MM.1S (cell line): ENCODE results near the gene TNF.
"Not testable (repeated sequence)": the region's sequence is repeated elsewhere in the genome, so short reads cannot be mapped to it uniquely, and the experiment has no call there.

ENCODE experiments used
- DNase-seq: peaks from one replicate; pipeline ENCODE4 v3.0.0-alpha.2; 2015
- H2AFZ ChIP-seq: fragments of 300-600 bp; sonication (generic); 2 replicates; pipeline ENCODE4 v1.6.0; 2016; ENCODE audit warnings: antibody characterized with exemption, low read length
- H3F3A ChIP-seq: fragments of 300-600 bp; sonication (generic); 2 replicates; pipeline ENCODE4 v1.6.1; 2016; ENCODE audit warnings: mild to moderate bottlenecking, antibody characterized with exemption, low read length, moderate library complexity, mixed read lengths; ENCODE audit not compliant: insufficient read depth
- H3K27ac ChIP-seq: fragments of 300-600 bp; sonication (generic); 2 replicates; pipeline ENCODE4 v1.5.1; 2016; ENCODE audit warnings: mild to moderate bottlenecking, low read length
- H3K27me3 ChIP-seq: fragments of 300-600 bp; sonication (generic); replicated peaks from 2 replicates; pipeline ENCODE4 v1.6.0; 2016; ENCODE audit warnings: low read length; ENCODE audit not compliant: insufficient read depth
- H3K36me3 ChIP-seq: fragments of 300-600 bp; sonication (generic); replicated peaks from 2 replicates; pipeline ENCODE4 v1.6.1; 2016; ENCODE audit warnings: mild to moderate bottlenecking, low read length, mixed read lengths; ENCODE audit not compliant: insufficient read depth
- H3K4me1 ChIP-seq: fragments of 300-600 bp; sonication (generic); 2 replicates; pipeline ENCODE4 v1.6.1; 2016; ENCODE audit warnings: low read length, mixed read lengths
- H3K4me2 ChIP-seq: fragments of 300-600 bp; sonication (generic); 2 replicates; pipeline ENCODE4 v1.6.0; 2016; ENCODE audit warnings: low read depth, low read length
- H3K4me3 ChIP-seq: fragments of 300-600 bp; sonication (generic); 2 replicates; pipeline ENCODE4 v1.5.1; 2016; ENCODE audit warnings: low read length, mixed read lengths
- H3K79me2 ChIP-seq: fragments of 300-600 bp; sonication (generic); 2 replicates; pipeline ENCODE4 v1.6.1; 2016; ENCODE audit warnings: mixed run types, low read length, mixed read lengths
- H3K9ac ChIP-seq: fragments of 300-600 bp; sonication (generic); 2 replicates; pipeline ENCODE4 v1.6.1; 2016; ENCODE audit warnings: low read length, mixed read lengths
- H3K9me2 ChIP-seq: fragments of 300-600 bp; sonication (generic); replicated peaks from 2 replicates; pipeline ENCODE4 v1.6.1; 2016; ENCODE audit warnings: mild to moderate bottlenecking, low read length, mixed read lengths; ENCODE audit not compliant: insufficient read depth
- H3K9me3 ChIP-seq: fragments of 300-600 bp; sonication (generic); replicated peaks from 2 replicates; pipeline ENCODE4 v1.6.1; 2016; ENCODE audit warnings: mild to moderate bottlenecking, low read length, mixed read lengths; ENCODE audit not compliant: insufficient read depth
- H4K20me1 ChIP-seq: fragments of 300-600 bp; sonication (generic); 2 replicates; pipeline ENCODE4 v1.6.1; 2016; ENCODE audit warnings: mild to moderate bottlenecking, low read length, moderate library complexity, mixed read lengths; ENCODE audit not compliant: insufficient read depth
- CTCF ChIP-seq: fragments of 300-600 bp; sonication (generic); IDR thresholded peaks from 2 replicates; pipeline ENCODE4 v1.5.1; 2016; ENCODE audit warnings: antibody characterized with exemption, low read length, mixed read lengths
- EZH2 ChIP-seq: fragments of 300-600 bp; sonication (generic); optimal IDR thresholded peaks from 2 replicates; pipeline ENCODE3; 2017; ENCODE audit warnings: low read depth, mild to moderate bottlenecking, antibody characterized with exemption, low read length, mixed read lengths
- EZH2phosphoT487 ChIP-seq: fragments of 300-600 bp; sonication (generic); IDR thresholded peaks from 2 replicates; pipeline ENCODE4 v1.6.1; 2018; ENCODE audit warnings: antibody characterized with exemption, low read length

Gene TNF

DNA sequence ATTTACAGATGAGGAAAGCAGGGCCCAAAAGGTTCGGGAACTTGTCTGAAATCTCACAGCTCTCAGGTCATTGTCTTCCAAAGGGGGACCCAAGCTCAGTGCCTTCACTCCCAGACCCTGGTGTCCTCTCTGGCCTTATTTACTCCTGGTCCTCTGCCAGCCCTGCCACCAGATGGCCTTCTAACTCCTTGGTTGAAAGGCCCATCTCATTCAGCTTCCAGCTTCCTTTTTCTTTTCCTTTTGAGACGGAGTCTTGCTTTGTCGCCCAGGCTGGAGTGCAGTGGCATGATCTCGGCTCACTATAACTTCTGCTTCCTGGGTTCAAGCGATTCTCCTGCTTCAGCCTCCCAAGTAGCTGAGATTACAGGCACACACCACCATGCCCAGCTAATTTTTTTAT, 24.0 kb upstream of the TNF start:
- not testable (repeated sequence) for H3K9ac ChIP-seq, H3K9me2 ChIP-seq, H2AFZ ChIP-seq, H3K9me3 ChIP-seq, H3K4me1 ChIP-seq, H3K4me2 ChIP-seq, H3K4me3 ChIP-seq, H4K20me1 ChIP-seq, H3K36me3 ChIP-seq, H3K79me2 ChIP-seq, H3K27ac ChIP-seq, H3F3A ChIP-seq, H3K27me3 ChIP-seq
- peak; percentile 52 for TF ChIP-seq CTCF
- peak; percentile 21 for DNase-seq

DNA sequence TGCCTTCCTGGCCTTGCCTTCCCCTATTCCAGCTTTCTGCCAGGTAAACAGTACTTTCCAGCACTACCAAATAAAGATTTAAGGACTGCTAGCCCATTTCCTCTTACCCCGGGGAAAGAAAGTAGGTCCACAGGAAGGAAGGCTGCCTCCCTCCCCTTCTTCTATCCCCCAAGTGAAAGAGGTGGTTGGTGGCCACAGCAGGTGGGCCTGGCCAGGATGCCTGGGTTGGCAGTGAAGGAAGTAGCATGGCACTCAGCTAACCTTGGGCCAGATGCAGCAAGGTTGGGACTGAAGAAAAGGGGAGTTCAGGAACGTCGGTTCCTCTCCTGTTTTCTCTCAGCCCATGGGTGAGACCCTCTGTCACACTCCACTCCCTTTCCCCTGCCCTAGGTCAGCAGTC, 19.1 kb upstream of the TNF start:
- Histone ChIP-seq H3K4me1 (peaks cover 32% of the 10 kb centered on the region), H4K20me1 (peaks cover 10% of the 10 kb centered on the region; the same call in 1 of the 2 replicates), H3F3A (peaks cover 15% of the 10 kb centered on the region), H3K9me3 (no peaks in the 10 kb centered on the region), H3K4me2 (no peak overlapping the region), H3K9me2 (no peaks in the 10 kb centered on the region), H3K27me3 (no peaks in the 10 kb centered on the region), H2AFZ (no peak overlapping the region), H3K27ac (no peak overlapping the region), H3K36me3 (no peaks in the 10 kb centered on the region), H3K9ac (no peak overlapping the region), H3K4me3 (no peak overlapping the region), H3K79me2 (no peaks in the 10 kb centered on the region)
- no peak for TF ChIP-seq CTCF
- no peak for TF ChIP-seq EZH2phosphoT487
- TF ChIP-seq EZH2, result no peak
- no peak for DNase-seq

DNA sequence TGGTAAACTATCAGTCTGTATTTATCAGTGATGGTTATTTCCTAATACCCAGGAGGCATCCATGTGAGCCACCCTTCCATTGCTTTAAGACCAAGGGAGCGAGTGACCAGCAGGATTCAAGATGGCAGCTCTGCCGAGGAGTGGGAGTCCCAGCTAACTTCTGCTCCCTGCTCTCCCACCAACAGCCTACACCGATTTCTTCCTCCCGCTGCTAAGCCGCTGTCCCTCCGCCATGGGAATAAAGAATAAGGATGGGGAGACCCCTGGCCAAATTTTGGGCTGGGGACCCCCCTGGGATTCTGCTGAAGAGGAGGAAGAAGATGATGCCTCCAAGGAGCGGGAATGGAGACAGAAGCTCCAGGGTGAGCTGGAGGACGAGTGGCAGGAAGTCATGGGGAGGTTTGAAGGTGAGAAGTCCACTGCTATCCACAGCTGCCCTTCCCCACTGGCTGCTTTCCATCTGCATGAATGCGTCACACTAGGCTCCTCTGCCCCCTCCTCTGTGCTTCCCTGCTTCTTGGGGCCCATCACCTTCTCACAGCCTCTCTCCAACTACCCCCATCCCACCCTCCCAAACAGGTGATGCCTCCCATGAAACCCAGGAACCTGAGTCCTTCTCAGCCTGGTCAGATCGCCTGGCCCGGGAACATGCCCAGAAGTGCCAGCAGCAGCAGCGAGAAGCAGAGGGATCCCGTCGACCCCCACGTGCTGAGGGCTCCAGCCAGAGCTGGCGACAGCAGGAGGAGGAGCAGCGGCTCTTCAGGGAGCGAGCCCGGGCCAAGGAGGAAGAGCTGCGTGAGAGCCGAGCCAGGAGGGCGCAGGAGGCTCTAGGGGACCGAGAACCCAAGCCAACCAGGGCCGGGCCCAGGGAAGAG, 17.7 kb upstream of the TNF start:
- Histone ChIP-seq H3K27ac (no peak overlapping the region), H4K20me1 (peaks cover 10% of the 10 kb centered on the region; the same call in 1 of the 2 replicates), H3K27me3 (0 out of 2 replicates have a peak, but pooled peaks cover 7% of the 10 kb centered on the region), H3K4me1 (peaks cover 32% of the 10 kb centered on the region), H3K36me3 (no peaks in the 10 kb centered on the region), H3K9ac (no peak overlapping the region), H3K4me3 (no peak overlapping the region), H2AFZ (no peak overlapping the region), H3K4me2 (no peak overlapping the region), H3K9me3 (no peaks in the 10 kb centered on the region), H3K79me2 (no peaks in the 10 kb centered on the region), H3K9me2 (no peaks in the 10 kb centered on the region), H3F3A (peaks cover 15% of the 10 kb centered on the region)
- DNase-seq, result no peak
- TF ChIP-seq EZH2, result no peak
- no peak for TF ChIP-seq CTCF
- no peak for TF ChIP-seq EZH2phosphoT487
